HepG2 (cell line): ENCODE data around the gene HNRNPA1.

Experiments
- CTCF ChIP-seq: sonication (generic); formaldehyde crosslinking; IDR thresholded peaks from 2 replicates; pipeline ENCODE4 v1.5.0; 2020; ENCODE audit warnings: mild to moderate bottlenecking, missing genetic modification reagents, moderate library complexity
- PHF8 ChIP-seq: sonication (generic); formaldehyde crosslinking; IDR thresholded peaks from 2 replicates; pipeline ENCODE4 v1.5.0; 2020; ENCODE audit warnings: missing genetic modification reagents
- ZNF232 ChIP-seq: sonication (generic); formaldehyde crosslinking; IDR thresholded peaks from 2 replicates; pipeline ENCODE4 v1.4.0; 2020; ENCODE audit warnings: missing genetic modification reagents, borderline replicate concordance
- ZNF329 ChIP-seq: sonication (generic); formaldehyde crosslinking; IDR thresholded peaks from 2 replicates; pipeline ENCODE4 v1.9.0; 2021; ENCODE audit warnings: low read depth, mild to moderate bottlenecking, missing genetic modification reagents

DNA sequence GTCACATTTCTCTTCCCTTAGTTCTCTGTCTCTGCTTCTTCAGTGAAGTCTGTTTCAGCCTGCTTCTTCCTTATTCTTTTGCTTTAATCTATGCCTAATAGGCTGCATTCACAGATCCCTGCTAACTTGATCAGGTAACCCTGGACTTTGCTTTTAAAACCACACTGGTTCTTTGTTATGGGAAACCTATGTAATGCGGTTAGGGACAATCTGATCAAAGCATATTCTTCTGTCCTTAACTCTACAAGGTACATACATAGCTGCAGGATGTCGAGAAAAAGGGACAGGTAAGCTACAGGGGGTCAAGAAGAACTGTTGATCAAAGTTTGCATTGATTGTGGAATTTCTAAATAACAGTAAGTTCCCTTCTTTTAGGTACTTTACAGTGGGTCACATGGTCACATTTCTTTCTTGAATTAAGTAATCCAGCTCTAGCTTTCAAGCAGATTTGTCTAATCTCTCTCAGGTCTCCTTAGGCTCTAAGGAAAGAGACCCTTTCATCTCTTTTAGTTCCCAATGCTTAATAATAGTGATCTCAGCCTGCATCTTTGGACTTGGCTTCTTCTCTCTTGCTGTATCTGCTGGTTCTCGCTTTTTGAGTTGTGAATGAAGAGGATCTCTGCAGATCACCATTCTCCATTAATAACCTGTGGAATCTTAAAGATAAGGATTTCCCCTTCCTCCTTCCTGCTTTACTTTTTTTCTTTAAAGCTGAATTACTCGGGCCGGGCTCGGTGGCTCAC, 48.2 kb downstream of the HNRNPA1 start:
- TF ChIP-seq ZNF232 (CRISPR knock-in tag) = no peak
- no peak for TF ChIP-seq ZNF329
- no peak for TF ChIP-seq CTCF (CRISPR knock-in tag)
- TF ChIP-seq PHF8 (CRISPR knock-in tag) = no peak
